HUES64 (cell line): ENCODE results near the gene CFAP161.

ENCODE experiments used
- H3K27ac ChIP-seq: 2 replicates; pipeline ENCODE4 v1.7.0; 2013; ENCODE audit warnings: low read depth, low read length, inconsistent platforms
- H3K27me3 ChIP-seq: 2 replicates; pipeline ENCODE4 v1.6.1; 2013; ENCODE audit warnings: mild to moderate bottlenecking, low read length; ENCODE audit not compliant: insufficient read depth
- H3K36me3 ChIP-seq: 2 replicates; pipeline ENCODE4 v1.6.1; 2013; ENCODE audit warnings: mild to moderate bottlenecking, low read length; ENCODE audit not compliant: insufficient read depth
- H3K4me1 ChIP-seq: 2 replicates; pipeline ENCODE4 v1.6.1; 2013; ENCODE audit warnings: mild to moderate bottlenecking, low read length, moderate library complexity; ENCODE audit not compliant: insufficient read depth
- H3K4me3 ChIP-seq: 2 replicates; pipeline ENCODE4 v1.5.1; 2013; ENCODE audit warnings: mild to moderate bottlenecking, low read length, moderate library complexity
- H3K9ac ChIP-seq: 2 replicates; pipeline ENCODE4 v1.6.1; 2013; ENCODE audit warnings: mild to moderate bottlenecking, low read depth, low read length
- H3K9me3 ChIP-seq: 2 replicates; pipeline ENCODE4 v1.6.1; 2013; ENCODE audit warnings: low read depth, low read length; ENCODE audit not compliant: insufficient read depth
- WGBS: fragments of 150-250, 120-280 bp; methylation state at CpG from one replicate; pipeline ENCODE4 v1.1.7; 2013; ENCODE audit warnings: missing lambda C conversion rate; 5-methylcytosine and 5-hydroxymethylcytosine counted together

Gene CFAP161

DNA sequence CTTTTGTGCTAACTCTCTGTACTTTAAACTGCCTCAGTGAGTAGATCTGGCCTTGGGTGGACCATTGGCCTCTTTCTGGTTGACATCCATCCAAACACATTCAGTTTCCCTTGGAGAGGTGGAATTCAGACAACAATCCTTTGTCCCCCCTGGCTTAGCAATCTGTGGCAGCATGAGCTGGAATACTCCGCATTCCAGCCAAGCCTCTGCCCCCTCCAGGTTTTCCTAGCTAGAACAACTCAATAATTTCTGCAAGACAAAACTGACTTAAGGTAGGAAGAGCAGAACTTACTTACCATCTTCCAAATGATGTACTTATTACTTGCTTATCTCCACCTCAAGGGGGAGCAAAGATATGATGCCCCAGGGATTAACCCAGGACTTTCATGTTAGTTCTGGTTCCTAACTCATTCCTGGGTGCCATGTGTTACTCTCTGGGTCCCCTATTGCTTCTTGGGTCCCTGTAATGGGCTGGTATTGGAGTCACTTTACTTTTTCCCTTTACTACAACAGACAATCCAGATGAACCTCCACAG lies 40.8 kb downstream of the CFAP161 start:
- no peak overlapping the region for H3K9ac ChIP-seq
- H3K36me3 ChIP-seq: no peaks in the 10 kb centered on the region
- 100% methylated on average over 1 of the region's 1 CpG for WGBS
- H3K4me3 ChIP-seq: no peak overlapping the region
- no peaks in the 10 kb centered on the region for H3K9me3 ChIP-seq
- no peaks in the 10 kb centered on the region for H3K27me3 ChIP-seq
- H3K27ac ChIP-seq: no peak overlapping the region
- no peaks in the 10 kb centered on the region for H3K4me1 ChIP-seq

DNA sequence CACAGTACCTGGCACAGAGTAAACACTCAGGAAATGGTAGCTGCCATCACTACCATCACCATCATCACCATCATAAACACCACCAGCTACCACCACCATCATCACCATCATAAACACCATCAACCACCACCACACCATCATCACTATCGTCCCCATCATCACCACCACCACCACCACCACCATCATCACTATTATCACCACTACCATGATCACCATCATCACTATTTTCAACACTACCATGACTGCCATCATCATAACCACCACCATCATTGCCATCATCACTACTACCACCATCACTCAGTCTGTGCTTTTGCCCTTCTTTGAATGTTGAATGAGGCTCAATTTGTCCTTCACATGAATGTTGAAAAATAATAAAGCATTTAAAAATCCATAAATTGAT lies 41.4 kb downstream of the CFAP161 start:
- Histone ChIP-seq H3K4me1 (no peaks in the 10 kb centered on the region), H3K9ac (no peak overlapping the region), H3K4me3 (no peak overlapping the region), H3K27ac (no peak overlapping the region), H3K9me3 (no peaks in the 10 kb centered on the region), H3K27me3 (no peaks in the 10 kb centered on the region), H3K36me3 (no peaks in the 10 kb centered on the region)
- WGBS: 88% methylated on average over 1 of the region's 1 CpG

DNA sequence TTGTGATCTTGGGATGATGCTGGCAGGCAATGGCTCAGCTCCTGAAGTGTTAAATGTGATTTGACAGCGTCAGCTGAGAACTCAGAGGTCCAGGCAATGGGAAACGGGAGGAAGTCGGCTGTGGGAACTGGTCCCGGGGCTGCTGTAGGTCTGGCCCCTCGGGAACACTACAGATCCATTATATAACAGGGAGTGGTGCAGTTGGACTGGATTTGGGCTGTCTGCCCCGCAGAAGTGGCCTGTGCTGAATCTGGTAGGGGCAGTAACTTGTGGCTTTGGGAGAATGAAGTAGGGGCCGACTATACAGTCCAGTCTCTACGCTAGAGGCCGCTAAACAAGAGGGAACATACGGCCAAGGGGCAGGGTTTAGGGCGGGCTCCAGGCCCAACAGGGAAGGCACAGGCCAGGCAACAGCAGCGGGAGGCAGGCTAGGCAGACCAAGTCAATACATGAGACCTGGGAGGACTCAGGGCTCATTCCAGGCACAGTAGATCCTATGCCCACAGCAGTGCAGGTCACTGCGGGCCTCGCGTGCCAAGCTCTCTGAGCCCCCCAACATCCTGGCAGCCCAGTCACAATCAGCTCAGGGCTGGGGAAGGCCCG lies 42.3 kb downstream of the CFAP161 start:
- H3K36me3 ChIP-seq: no peaks in the 10 kb centered on the region
- no peaks in the 10 kb centered on the region for H3K4me1 ChIP-seq
- WGBS: 91% methylated on average over 16 of the region's 16 CpGs
- H3K4me3 ChIP-seq: no peak overlapping the region
- no peak overlapping the region for H3K27ac ChIP-seq
- no peaks in the 10 kb centered on the region for H3K27me3 ChIP-seq
- H3K9me3 ChIP-seq: no peaks in the 10 kb centered on the region
- H3K9ac ChIP-seq: no peak overlapping the region

DNA sequence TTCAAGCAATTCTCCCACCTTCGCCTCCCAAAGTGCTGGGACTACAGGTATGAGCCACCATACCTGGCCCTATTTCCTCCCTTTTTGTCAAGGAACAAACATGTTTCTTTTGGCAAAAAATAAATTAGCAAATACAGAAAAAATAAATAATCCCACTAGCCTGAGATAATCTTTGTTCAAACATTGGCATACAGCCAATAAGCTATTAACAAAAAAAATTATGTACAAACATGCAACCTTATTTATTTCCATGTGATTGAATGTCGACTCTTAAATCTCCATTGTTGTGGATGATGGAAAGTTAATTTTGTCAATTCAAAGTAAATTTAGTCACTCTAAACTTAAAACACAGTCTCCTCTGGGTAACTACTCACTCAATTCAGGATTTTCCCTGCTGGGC lies 44.3 kb downstream of the CFAP161 start:
- no peaks in the 10 kb centered on the region for H3K36me3 ChIP-seq
- H3K27me3 ChIP-seq: no peaks in the 10 kb centered on the region
- H3K9ac ChIP-seq: no peak overlapping the region
- no peaks in the 10 kb centered on the region for H3K9me3 ChIP-seq
- no peak overlapping the region for H3K27ac ChIP-seq
- no peaks in the 10 kb centered on the region for H3K4me1 ChIP-seq
- H3K4me3 ChIP-seq: no peak overlapping the region
- whole genome bisulfite sequencing: 90% methylated on average over 1 of the region's 2 CpGs

DNA sequence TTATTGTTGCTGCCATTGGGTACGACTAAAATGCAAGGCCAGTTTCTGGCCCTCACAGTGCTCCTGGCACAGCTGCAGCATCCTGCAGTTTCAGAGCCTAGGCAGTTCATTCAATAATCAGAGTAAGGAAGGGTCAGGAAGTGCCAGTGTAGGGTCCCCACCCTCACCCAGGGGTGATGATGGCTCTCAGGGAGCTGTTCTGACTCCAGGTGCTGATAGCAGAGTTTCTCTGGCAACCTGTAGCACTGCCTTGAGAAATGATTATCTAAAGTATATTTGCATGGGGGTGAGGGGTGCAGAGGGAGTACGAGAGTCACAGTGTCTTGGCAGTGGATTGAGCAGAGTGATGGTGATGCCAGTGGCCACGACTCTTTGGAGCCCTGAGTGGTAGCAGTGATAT lies 47.1 kb downstream of the CFAP161 start:
- WGBS: 90% methylated on average over 3 of the region's 3 CpGs
- no peak overlapping the region for H3K27ac ChIP-seq
- H3K4me1 ChIP-seq: no peaks in the 10 kb centered on the region
- H3K27me3 ChIP-seq: no peaks in the 10 kb centered on the region
- H3K36me3 ChIP-seq: no peaks in the 10 kb centered on the region
- no peak overlapping the region for H3K9ac ChIP-seq
- H3K9me3 ChIP-seq: no peaks in the 10 kb centered on the region
- no peak overlapping the region for H3K4me3 ChIP-seq

DNA sequence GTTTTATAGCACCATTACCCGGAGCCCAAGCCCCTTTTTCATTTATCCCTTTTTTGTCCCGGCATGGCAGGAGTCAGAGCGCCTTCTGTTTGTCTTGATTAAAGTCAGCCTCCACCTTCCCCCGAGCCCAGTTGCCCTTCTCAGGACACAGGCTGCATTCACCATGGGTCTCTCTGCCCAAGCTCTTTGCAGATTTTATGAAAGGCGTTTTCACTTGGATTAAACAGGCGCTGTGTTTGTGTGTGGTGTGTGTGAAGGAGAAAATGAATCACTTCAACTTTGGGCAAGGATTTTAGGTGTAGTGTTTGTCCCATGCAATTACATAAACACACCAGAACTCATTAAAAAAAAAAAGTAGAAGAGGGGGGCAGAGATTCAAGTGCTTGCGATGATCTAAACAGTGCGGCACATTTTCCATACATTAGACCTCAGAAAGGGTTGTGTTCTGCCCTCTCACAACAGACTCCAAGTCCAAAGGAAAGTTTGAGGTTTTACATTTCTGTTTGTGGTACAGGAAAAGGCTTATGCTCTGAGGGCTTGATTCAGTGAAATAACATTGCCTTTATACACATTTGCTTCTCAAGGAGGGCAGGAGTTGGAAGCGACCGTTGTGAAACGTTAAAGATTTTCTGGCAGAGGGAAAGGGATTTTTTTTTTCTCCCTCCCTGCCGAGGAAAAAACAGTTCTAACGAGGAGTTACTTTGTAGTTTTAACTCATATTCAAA lies 48.1 kb downstream of the CFAP161 start:
- H3K4me1 ChIP-seq: no peaks in the 10 kb centered on the region
- no peak overlapping the region for H3K9ac ChIP-seq
- no peaks in the 10 kb centered on the region for H3K27me3 ChIP-seq
- no peaks in the 10 kb centered on the region for H3K36me3 ChIP-seq
- 77% methylated on average over 13 of the region's 13 CpGs for WGBS
- H3K9me3 ChIP-seq: no peaks in the 10 kb centered on the region
- no peak overlapping the region for H3K27ac ChIP-seq
- no peak overlapping the region for H3K4me3 ChIP-seq

DNA sequence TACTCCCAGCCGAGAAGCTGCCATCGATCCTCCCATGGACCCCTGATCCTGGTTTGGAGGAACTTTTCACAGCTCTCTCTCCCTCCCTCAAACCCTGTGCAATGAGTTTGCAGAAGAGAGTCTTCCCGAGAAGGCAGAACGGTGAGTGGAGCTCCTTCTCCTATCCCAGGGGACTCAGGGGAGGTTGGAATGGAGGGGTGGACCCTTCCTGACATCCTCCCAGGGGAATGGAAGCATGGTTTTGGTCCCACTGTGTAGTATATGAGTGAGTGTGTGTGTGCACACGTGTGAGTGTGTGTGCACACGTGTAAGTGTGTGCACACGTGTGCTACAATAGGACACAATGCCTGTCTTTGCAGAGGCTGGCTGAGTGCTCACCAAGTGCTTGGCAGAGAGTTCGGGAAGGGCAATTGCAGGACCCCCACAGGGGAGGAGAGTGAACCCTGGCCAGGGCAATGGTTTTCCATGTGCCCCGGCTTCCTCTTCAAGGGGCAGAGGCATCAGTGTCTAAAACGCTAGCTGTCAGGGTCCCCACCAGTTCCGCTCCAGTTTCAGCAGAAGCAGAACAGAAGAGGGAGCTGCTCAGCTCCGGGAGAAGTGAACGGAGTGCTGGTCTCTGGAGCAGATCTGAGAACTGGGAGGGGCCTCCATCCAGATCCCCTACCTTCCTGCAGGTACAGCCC lies 48.8 kb downstream of the CFAP161 start:
- H3K27me3 ChIP-seq: no peaks in the 10 kb centered on the region
- no peak overlapping the region for H3K27ac ChIP-seq
- H3K9ac ChIP-seq: no peak overlapping the region
- H3K36me3 ChIP-seq: no peaks in the 10 kb centered on the region
- no peak overlapping the region for H3K4me3 ChIP-seq
- H3K9me3 ChIP-seq: no peaks in the 10 kb centered on the region
- WGBS: 64% methylated on average over 13 of the region's 13 CpGs
- no peaks in the 10 kb centered on the region for H3K4me1 ChIP-seq

DNA sequence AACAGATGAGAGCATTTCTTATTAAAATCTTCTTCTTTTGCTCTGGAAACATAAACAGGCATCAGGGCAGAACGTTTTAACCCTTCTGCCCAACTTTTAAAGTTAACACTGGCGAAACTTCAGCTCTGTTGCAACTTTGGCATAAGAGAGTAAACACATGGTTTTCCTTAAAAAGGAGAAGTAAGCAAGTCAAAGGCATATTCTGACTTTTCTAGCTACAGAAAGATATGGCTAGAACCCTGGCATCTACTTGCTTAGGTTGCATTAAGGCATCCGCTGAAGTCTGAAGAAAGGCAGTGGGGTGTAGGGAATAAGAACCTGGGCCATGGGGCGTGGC lies 49.3 kb downstream of the CFAP161 start:
- Histone ChIP-seq H3K27ac (no peak overlapping the region), H3K9ac (no peak overlapping the region), H3K36me3 (no peaks in the 10 kb centered on the region), H3K9me3 (no peaks in the 10 kb centered on the region), H3K27me3 (no peaks in the 10 kb centered on the region), H3K4me1 (no peaks in the 10 kb centered on the region), H3K4me3 (no peak overlapping the region)
- WGBS: 75% methylated on average over 4 of the region's 4 CpGs

DNA sequence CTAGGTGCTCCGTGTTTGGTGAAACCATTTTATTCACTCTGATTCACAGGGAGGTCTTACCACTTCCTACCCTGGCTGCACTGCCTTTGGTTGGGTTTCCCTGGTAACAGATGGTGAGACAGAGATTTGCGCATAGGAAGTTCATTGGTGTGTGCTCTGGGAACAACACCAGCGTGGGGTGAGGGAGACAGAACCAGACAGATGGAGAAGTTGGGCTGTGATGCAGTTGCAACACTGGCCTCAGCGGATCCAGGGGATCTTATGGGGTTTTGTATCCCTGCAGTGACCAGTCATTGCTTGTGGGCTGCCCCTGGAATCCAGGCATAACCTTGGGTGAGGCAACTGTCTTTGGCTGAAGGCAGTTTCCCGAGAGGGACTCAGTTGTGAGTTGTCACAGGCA lies 50.1 kb downstream of the CFAP161 start:
- 80% methylated on average over 5 of the region's 5 CpGs for whole genome bisulfite sequencing
- Histone ChIP-seq H3K4me1 (no peaks in the 10 kb centered on the region), H3K36me3 (no peaks in the 10 kb centered on the region), H3K27ac (no peak overlapping the region), H3K9me3 (no peaks in the 10 kb centered on the region), H3K27me3 (no peaks in the 10 kb centered on the region), H3K4me3 (no peak overlapping the region), H3K9ac (no peak overlapping the region)

DNA sequence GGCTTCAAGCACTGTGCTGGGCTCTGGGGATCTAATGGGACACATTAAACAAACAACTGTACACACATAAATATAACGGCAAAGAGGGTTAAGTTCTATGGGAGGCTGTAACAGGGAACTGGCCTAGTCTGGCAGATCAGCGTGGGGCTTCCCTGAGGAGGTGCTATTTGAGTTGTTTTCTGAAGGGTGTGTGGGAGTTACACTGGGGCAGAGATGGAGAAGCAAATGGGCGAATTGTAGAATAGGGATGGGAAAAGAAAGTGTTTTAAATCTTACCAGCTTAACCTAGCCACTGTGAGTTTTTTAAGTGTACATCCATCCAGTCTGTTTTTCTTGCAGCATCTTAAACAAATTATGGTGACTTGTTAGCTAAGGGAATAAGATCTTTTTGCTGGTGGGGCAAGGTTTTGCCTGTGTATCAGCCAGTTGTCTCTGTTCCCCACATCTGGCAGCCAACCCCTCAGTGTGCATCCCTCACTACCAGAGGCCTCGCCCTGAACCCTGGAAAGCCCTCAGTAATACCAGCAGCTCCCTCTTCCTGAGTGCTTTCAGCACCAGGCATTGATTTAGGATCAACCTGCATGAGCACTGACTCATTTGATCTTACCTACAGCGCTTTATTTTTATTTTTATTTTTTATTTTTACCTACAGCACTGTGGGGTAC lies 51.7 kb downstream of the CFAP161 start:
- Histone ChIP-seq H3K36me3 (no peaks in the 10 kb centered on the region), H3K27ac (no peak overlapping the region), H3K4me1 (no peaks in the 10 kb centered on the region), H3K27me3 (no peaks in the 10 kb centered on the region), H3K9me3 (no peaks in the 10 kb centered on the region), H3K9ac (no peak overlapping the region), H3K4me3 (no peak overlapping the region)
- 92% methylated on average over 4 of the region's 5 CpGs for WGBS

DNA sequence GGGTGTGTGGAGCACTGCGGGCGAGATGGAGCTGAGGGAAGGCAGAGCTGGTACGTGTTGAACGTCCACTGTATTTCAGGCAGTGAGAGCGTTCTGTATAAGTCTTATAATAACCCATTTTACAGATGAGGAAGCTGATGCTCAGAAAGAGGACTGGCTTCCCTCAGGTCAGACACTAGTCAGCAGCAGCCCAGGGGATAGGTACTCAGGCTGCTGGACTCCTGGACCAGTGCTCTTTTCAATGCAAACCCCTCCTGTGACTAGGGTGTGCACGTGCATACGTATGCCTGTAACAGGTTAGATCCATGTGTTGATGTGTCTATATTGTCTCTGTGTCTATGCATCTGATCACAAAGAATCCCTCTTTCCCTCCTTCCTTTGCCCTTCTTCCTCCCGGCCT lies 54.3 kb downstream of the CFAP161 start:
- Histone ChIP-seq H3K9ac (no peak overlapping the region), H3K4me1 (no peaks in the 10 kb centered on the region), H3K27me3 (no peaks in the 10 kb centered on the region), H3K36me3 (no peaks in the 10 kb centered on the region), H3K27ac (no peak overlapping the region), H3K9me3 (no peaks in the 10 kb centered on the region), H3K4me3 (no peak overlapping the region)
- 90% methylated on average over 8 of the region's 8 CpGs for WGBS
